SIG-M5 treated with dmso at 0.1 percent for 504 hours (cell line): ENCODE data around the gene C8G.

Experiments used
- DNase-seq: peaks from one replicate; lab custom pipeline; 2025; ENCODE audit not compliant: unreplicated experiment; lab: John Stamatoyannopoulos, UW

The C8G gene

DNA sequence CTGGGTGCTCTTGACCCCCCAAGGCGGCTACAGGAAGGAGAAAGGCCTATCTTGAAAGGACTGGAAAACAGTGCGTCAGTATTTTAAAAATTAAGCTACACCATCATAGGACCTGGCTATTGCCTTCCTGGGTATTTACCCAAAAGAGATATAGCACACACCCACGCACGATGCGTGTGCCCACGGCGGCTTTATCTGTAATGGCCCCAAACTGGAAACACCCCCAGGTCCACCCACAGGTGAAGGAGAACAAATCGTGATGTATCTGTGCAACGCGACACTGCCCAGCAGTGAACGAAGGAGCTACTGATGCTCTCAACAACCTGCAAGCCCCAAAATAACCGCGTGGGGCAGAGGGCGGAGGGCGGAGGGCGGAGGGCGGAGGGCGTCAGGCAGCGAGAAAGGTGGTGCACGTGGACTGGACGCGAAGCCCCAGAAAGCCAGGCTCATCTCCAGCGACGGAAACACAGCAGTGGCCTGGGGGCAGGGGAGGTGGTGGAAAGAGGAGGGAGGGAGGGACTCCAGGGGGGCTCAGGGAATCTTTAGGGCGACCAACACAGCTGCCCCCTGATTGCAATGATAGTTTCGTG is 19.9 kb downstream of the C8G start:
- DNase-seq = no peak

DNA sequence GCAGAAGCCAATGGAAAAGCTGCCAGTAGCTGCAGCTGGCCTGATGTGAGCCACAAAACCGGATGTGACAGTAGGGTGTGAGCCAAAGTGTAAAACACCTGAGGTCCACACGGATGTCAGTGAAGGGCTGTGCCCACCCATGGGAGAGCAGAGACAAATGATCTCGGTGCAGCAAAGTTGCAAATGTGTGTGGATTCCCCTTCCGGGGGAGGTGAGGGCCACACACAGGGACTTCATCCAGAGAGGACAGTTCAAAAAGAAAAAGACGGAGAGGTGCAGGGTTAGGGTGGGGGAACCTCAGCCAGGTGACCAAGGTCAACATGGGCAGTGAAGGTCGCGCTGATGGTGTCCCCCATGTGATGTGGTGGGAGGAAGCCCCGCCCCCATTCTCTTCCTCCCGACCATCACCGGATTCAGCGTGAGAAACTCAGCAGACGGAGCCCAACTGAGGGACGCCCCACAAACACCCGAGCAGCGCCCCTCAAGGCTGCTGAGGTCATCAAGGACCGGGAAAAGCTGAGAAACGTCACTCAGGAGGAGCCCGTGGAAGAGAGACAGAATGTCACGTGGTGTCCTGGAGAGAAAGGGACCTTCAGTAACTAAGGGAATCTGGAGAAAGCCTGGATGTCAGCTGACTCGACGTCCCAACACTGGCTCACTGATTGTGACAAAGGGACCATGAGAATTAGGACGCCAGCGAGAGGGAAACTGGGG is 20.9 kb downstream of the C8G start:
- DNase-seq = no peak

DNA sequence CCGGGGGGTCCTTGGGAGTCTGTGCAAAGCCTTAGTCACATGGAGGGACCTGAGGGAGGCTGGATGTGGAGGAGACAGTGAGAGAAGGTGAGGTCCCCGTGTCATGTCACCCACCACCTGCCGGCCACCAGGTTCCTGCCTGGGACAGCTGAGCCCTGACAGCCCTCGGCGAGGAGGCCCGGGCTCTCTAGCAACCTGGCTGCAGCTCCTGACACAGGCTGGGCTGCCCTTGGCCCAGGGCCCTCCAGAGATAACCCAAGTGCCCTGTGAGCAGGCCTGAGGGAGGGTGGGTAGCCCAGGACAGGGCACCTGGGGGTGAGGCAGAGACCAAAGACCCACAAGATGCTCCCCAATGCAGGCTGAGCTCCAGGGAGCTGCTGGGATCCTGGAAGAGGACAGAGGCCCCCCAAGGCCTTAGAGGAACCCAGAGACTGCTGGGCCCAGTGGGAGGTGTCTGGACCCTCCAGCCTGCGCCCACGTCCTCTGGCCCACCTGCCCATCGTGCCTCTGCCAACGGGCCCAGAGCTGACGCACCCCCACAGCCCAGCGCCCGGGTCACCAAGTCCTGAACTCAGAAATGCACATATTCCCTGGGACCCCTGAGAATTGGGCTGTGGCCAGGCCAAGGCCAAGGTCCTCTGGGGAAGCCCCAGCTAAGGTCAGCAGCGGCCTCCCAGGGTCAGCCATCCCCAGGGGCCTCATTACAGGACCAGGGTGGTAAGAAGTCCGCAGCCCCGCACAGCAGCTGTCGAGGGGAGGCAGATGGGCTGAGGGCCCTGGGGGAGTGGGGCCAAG is 23.5 kb downstream of the C8G start:
- no peak for DNase-seq

DNA sequence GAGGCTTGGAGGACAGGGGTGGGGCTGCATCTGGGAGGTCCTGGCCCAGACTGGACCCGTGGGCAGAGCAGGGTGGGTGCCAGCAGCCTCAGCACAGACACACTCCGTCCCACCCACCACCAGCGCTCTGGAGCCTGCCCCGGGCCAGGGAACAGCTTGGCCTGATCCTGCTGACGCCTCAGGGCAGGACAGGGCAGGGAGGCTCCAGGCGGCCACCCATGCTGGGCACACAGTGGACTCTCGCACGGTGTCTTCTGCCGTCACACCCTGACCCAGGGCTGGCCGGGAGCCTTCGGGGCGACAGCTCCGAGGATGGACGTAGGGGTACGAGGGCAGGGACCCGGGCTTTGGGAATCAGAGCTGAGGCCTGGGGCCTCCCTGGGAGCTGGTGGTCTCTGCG is 24.1 kb downstream of the C8G start:
- DNase-seq = no peak

DNA sequence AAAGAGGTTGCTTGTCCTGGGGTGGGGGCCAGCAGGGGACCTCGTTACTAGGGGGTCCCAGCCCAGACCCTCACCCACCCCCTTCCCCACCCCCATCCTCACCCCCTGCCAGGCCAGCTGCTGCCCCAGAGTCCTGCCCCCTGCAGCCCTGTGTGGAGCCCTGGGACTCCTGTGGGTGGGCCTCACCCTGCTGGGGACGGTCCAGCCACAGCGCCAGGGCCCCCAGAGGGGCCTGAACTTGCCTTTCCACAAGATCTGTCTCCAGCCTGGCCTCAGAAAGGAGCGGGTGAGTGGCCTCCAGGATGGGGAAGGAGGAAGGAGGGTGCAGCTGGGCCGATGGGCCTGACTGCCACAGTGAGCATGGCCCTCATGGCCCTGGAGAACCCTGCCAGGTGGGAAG is 24.7 kb downstream of the C8G start:
- DNase-seq = no peak

DNA sequence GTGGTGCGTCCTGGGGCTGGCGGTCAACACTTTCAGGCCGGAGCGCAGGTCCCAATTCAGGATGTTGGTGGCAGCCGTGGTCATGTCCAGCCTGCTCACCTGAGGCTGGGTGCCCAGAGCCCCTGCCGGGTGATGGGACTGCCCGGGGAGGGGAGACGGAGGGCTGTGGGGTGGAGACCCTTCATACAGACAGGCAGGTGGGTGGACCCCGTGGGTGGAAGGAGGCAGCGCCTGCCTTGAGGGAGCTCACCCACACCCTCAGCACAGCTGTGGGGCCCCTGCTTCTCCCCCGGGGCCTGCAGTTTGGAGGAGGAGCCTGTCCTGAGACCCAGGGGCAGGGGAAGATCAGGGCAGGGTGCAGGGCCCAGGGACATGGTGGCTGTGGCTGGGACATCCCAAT is 25.3 kb downstream of the C8G start:
- no peak for DNase-seq

DNA sequence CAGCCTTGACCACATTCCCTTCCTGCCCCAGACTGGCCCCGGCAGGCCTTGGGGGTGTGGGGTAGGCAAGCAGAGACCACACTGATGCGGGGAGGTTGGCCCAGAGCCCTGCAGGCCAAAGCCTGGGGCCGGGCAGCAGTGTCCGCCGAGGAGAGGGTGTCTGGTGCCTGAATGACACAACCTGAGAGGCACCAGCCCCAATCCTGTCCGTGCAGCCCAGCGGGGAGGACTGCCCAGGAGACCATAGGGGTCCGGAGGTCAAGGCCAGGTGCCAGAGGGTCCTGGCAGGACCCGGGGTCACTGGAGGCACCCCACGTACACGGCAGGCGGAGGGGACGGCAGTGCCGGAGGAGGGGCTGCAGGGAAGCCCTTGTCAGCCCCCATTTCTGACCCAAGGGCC is 26.7 kb downstream of the C8G start:
- no peak for DNase-seq

DNA sequence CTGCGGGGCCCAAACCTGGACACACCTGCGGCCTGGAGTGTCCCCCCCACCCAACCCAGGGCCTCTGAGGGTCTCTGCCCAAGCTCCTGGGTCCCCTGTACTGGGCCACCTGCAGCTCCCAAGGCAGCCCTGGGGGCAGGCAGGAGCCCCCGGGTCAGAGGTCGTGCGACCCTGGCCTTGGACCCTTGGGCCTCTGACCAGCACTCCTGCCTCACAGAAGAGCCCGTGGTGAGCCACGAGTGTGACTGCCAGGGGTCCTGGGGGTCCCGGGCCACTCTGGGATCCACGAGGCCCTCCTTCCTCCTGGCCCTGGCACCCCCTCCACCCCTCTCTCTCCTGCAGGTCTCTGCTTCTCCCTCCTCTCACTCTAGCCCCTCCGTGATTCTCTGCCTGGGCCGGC is 27.3 kb downstream of the C8G start:
- DNase-seq = no peak

DNA sequence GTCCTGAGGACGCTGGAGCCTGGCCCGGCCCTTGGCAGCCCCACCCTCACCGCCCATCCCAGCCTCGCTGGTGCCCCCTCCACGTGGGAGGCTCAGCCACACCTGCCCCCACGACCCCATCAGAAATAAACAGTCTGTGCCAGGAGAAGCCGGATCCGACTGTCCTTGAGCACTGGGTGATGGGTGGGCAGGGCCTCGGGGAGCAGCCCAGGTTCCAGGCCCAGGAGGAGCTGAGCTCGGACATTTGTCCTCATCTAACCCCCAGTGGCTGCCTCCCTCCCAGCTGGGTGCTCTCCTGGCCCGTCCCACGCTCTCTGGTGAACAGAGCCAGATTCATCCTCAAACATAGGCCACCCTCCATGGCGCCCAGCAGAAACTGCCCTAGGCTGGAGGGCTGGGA is 27.7 kb downstream of the C8G start:
- no peak for DNase-seq

DNA sequence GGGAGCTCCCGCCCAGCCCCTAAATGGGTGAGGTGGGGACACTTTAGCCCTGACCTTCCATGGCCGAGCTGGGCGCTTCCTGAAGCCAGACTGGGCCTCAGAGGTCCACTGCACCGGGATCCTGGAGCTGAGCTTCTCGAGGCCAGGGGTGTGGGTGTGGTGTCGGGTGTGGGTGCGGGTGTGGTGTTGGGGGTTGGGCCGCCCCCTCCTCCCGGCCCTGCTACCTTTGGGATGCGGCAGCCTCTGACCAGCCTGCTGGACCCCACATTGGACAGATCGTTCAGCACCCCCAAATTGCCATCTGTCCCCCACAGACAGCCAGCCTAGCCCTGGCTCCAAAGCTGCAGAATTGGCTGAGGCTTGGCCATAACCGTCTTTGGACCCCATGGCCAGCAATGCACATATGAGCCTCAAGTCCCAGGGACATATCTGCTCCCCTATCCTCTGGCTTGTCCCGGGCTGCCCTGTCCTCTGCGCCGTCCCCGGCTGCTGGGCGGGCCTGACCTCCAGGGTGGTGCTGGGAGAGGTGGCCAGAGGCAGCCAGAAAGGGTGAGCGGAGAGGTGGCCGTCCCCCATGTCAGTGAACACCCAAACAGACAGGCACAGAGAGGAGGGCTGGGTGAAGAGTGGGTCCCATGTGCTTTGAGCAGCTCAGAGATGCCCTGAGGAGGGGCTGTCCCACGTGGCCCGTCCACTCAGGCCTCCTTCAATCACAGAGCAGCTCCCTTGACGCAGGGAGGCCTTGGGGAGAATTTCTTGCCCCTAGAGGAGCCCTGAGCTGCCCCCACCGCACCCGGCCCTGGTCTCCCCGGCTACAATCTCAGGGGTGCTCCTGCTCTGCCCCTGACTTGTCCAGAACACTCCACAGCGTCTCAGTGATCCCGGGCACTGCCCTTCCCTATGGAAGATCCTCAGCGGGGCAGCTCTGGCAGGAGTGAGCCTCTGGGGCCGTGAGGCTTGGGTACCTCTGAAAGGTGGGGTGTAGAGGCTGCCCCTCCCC is 28.9 kb downstream of the C8G start:
- no peak for DNase-seq

DNA sequence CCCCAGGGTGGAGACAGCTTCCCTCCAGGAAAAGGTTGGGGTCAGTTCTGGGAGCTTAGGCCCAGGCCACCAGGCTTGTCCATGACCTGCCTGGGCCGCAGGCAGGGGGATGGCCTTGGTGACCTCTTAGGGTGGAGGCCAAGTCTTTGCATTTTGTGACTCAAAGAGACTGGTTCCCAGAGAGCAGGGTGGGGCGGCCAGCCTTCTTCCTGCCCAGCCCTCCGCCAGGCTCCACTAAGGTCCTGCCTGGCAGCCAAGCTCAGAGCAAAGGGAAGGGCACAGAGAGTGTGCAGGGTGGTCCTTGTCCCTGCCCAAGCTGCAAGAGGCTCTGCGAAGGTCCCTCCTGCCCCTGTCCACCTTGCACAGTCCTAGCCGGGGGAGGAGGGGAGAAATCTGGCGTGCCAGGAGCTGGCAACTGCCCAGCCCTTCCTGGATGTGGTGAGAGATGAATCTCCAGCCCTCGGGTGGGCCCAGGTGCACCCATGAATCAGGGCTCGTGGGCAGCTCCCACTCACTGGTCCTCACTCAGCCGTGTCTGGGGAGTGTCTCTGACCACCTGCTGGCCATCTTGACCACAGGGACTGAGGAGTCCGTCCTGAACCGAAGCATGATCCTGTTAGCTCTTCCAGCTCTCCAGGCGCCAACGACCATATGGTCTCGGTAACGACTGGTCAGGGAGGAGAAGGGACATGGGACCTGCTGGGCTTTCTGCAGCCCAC is 29.9 kb downstream of the C8G start:
- no peak for DNase-seq

DNA sequence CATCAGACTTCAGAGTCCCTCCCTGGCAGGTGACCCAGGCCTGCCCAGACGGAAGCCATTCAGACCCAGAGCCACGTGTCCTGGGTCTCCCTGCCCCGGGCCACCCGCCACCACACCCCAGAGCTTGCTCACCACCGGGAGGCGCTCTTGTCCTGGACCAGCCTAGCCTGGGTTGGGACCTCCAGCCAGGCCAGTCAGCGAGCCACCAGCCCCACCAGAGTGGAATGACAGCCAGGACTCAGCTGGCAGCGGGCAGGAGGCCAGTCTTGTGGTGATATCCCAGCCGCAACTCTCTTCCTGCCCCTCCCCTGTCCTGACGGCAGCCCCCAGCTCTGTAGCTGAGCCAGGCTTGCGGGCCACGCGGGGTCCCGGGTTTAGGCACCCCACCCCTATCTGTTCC is 30.6 kb downstream of the C8G start:
- no peak for DNase-seq

DNA sequence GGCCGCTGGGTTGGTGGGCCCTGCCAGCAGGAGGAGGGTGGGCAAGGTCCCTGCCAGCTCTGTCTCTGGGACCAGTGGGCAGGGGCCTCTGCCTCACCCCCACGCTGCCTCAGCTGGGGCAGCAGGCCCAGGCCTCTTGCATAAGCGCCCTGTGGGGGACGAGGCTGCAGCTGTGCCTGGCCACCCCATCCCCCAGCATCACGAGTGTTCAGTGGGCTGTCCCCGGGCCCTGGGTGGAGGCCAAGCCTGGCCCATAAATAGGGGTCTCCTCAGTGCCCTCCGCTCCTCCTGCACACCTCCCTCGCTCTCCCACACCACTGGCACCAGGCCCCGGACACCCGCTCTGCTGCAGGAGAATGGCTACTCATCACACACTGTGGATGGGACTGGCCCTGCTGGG is 32.2 kb downstream of the C8G start, which contains the start of gene PTGDS:
Gene PTGDS (plus strand): TSS at position 282 of the 400 bp plus-strand sequence. CDS start 75 bp downstream, at position 357.
- DNase-seq = no peak

DNA sequence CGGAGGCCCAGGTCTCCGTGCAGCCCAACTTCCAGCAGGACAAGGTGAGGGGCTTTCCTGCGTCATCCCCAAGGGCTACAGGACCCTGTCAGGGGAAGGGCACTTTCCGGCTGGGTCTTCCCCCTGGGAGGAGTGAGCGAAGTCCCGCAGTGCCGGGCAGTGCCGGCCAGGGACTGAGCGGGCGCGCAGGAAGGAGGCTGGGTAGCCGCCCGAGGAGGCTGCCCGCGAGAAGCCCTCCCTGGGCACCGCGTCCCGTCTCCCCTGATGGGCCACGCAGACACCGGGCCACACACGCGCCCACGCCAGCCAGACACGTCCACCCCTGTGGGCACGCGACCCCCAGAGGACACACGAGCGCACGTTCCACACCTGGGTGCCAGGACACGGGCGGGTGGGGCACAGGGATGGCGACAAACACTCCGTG is 32.6 kb downstream of the C8G start:
- no peak for DNase-seq

DNA sequence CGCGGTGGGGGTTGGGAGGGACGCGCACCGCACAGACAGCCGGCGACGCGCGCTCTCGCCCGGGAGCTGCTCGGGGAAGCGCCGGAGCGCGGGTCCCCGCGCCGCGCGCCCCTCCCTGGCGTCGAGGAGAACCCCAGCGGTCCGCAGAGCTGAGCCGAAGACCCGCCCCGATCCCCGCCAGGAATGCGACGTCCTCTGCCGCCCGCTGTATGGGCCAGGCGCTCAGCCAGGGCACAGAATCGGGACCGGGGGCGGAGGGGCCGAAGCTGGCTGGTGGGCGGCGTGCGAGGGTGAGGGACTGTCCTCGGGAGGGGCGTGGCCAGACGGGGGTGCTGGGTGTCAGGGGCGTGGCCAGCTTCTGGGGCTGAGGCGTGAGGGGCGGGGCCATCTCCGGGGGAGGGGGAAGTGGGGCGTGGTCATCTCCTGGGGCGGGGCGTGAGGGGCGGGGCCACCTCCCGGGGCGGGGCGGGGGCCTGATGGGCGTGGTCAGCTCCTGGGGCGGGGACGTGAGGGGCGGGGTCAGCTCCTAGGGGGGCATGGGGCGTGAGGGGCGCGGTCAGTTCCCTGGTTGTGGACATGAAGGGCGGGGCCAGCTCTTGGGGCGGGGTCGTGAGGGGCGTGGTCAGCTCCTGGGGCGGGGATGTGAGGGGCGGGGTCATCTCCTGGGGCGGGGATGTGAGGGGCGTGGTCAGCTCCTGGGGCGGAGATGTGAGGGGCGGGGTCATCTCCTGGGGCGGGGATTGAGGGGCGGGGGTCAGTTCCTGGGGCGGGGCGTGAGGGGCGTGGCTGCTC is 33.2 kb downstream of the C8G start:
- no peak for DNase-seq

DNA sequence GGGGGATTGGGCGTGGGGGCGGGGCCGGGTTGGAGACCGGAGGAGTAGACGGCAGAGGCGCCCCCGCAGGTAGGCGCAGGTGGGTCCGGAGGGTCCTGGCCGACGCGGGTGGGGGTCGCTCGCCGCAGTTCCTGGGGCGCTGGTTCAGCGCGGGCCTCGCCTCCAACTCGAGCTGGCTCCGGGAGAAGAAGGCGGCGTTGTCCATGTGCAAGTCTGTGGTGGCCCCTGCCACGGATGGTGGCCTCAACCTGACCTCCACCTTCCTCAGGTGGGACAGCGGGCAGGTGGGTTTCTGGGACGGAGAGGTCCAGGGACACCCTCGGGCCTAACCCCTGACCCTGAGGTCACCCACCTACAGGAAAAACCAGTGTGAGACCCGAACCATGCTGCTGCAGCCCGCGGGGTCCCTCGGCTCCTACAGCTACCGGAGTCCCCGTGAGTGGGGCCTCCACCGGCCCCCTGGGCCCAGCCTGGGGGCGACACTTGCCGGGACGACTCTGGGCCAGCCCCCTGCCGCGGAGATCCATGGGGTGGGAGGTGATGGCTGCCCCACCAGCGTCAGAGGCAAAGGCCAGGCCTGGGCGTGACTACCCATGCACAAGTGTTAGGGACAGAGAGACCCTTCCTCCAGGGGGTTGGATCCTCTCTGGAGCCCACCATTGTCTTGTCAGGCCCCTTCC is 34.0 kb downstream of the C8G start:
- no peak for DNase-seq

DNA sequence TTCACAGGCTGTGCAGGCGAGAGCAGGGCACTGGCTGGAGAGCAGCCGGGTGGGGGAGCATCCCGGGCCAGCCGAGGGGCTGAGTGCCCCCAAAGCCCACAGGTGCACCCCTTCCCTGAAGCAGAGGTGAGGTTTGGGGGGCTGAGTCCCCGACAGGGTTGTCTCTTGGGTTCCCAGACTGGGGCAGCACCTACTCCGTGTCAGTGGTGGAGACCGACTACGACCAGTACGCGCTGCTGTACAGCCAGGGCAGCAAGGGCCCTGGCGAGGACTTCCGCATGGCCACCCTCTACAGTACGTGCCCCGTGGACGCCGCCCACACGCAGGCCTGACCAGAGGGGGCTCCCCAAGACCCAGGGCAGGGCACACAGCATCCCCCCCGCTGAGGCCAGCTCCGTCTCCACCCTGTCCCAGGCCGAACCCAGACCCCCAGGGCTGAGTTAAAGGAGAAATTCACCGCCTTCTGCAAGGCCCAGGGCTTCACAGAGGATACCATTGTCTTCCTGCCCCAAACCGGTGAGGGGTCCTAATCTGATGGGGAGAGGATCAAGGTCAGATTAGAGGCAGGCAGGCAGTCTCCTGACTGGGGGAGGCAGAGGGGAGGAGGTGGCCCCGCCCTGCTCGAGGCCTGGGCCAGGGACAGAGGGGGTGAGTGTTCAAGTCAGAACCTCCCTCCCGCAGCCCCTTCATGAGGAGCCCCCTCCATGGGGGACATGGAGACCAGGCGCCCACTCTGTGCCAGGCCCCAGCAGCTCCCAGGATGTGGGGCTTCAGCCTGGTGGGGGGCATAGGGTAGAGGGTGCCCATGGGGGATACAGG is 34.9 kb downstream of the C8G start:
- no peak for DNase-seq
